ENCODE results near the gene SLC1A3. TPM values are rescaled to one million over a fixed set of nuclear protein-coding genes. Genes with fewer than 3 reads are reported as not detected.

Gene SLC1A3
- total and polyA plus RNA-seq, 2 donors (not counting 1 experiment from before 2014, with no cell fraction given), result 0.37 TPM; not detected in 1

DNA sequence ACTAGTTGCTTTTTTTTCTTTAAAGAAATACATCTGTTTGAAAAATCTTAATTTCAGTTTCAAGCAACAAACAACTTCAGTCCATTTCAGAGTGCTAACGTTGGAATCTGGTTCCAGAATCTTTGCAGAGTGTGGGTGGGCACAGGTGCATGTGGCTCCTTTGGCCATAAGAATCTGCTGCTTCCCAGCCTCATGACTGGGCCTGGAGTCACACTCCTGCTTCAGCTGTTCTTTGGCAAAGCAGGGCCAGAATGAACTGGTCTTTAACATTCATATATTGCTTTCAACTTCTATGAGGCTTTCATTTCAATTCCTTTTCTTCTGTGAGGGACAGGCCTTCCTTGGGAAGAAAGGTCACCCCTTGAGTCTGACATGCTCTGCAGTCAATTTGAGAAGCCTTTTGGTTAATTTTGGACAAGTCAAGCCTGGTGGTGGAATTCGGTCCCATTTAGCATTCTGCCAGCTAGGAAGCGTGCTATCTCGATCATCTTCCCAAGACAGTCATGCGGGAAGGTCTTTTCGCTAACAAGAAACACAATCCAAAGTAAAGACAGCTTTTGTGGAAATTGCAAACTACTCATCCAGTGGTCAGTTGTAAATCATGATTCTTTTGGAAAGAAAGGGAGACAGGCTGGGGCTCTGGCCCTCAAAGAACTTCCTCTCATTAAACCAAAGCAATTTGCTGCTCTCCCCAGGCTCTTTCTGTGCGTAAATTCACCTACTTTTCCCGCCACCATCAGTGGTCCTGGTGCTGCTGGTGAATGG, 55.2 kb downstream of the SLC1A3 start:
- WGBS (ENCODE audit: insufficient coverage), result 100% methylated on average over 1 of the region's 8 CpGs
- H3K4me2 ChIP-seq (replicated peaks; ENCODE audit: low read depth, low read length, poor library complexity, severe bottlenecking), result no peak overlapping the region
- intact Hi-C loops (cut with micrococcal nuclease), result no loop called here
- H3K4me3 Mint-ChIP-seq, result no peak overlapping the region
- DNase-seq (no peak), ATAC-seq (ENCODE audit: low read depth) (no peak)
- ChIA-PET CTCF (no interaction called here), POLR2A (no interaction called here)
- no peak overlapping the region for H2AFZ ChIP-seq (ENCODE audit: insufficient read depth, low read depth, low read length, poor library complexity, severe bottlenecking)
- H3K4me3 ChIP-seq (ENCODE audit: control extremely low read depth in 1 of 5, extremely low read depth in 1 of 5, insufficient read depth in 1 of 5, low read depth in 2 of 5, low read length in 4 of 5), result no peak overlapping the region
- H3K9ac ChIP-seq (ENCODE audit: low read length), result no peak overlapping the region
- H3K27ac ChIP-seq (ENCODE audit: low read length in 2 of 2), result no peak overlapping the region
- no peaks in the 10 kb centered on the region for H3K36me3 ChIP-seq (replicated peaks in 1 of 2; ENCODE audit: control extremely low read depth in 1 of 2, control insufficient read depth in 1 of 2, extremely low read depth in 1 of 2, insufficient read depth in 2 of 2, low read length in 1 of 2)
- H3K9me3 ChIP-seq (ENCODE audit: control extremely low read depth in 1 of 3, control insufficient read depth in 2 of 3, insufficient read depth in 1 of 3, low read length in 2 of 3), result no peaks in the 10 kb centered on the region
- no peaks in the 10 kb centered on the region for H3K4me1 ChIP-seq (ENCODE audit: control insufficient read depth in 2 of 2, insufficient read depth in 2 of 2, low read length in 2 of 2)
- no peaks in the 10 kb centered on the region for H3K79me2 ChIP-seq (ENCODE audit: control insufficient read depth, insufficient read depth, low read length)
- H3K9me3 Mint-ChIP-seq (ENCODE audit: insufficient read depth), result no peaks in the 10 kb centered on the region
- H4K20me1 ChIP-seq (ENCODE audit: control insufficient read depth, insufficient read depth, low read length, poor library complexity, severe bottlenecking), result no peaks in the 10 kb centered on the region
- no peak for TF ChIP-seq CTCF (IDR thresholded peaks at IDR 0.05)
- no peak for TF ChIP-seq EZH2 (IDR thresholded peaks at IDR 0.05; ENCODE audit: borderline replicate concordance, insufficient read depth, low read depth, low read length, poor library complexity, severe bottlenecking)
- peaks cover 0 to 4% (median 1%) of the 10 kb centered on the region in 4 experiments for H3K27me3 ChIP-seq (replicated peaks in 1 of 4; ENCODE audit: control extremely low read depth in 1 of 4, control insufficient read depth in 3 of 4, insufficient read depth in 4 of 4, low read length in 3 of 4)
- H3K27me3 Mint-ChIP-seq, result peaks cover 17% of the 10 kb centered on the region
- no peak overlapping the region for H3K27ac Mint-ChIP-seq
- no peaks in the 10 kb centered on the region for H3K4me1 Mint-ChIP-seq

- Histone ChIP-seq H3K27me3 (replicated peaks in 1 of 4; ENCODE audit: control extremely low read depth in 1 of 4, control insufficient read depth in 3 of 4, insufficient read depth in 4 of 4, low read length in 3 of 4) (peaks cover 0 to 4% (median 1%) of the 10 kb centered on the region in 4 experiments), H3K79me2 (ENCODE audit: control insufficient read depth, insufficient read depth, low read length) (no peaks in the 10 kb centered on the region), H3K9me3 (ENCODE audit: control extremely low read depth in 1 of 3, control insufficient read depth in 2 of 3, insufficient read depth in 1 of 3, low read length in 2 of 3) (no peaks in the 10 kb centered on the region), H3K27ac (ENCODE audit: low read length in 2 of 2) (no peak overlapping the region), H2AFZ (ENCODE audit: insufficient read depth, low read depth, low read length, poor library complexity, severe bottlenecking) (no peak overlapping the region), H4K20me1 (ENCODE audit: control insufficient read depth, insufficient read depth, low read length, poor library complexity, severe bottlenecking) (no peaks in the 10 kb centered on the region), H3K36me3 (replicated peaks in 1 of 2; ENCODE audit: control extremely low read depth in 1 of 2, control insufficient read depth in 1 of 2, extremely low read depth in 1 of 2, insufficient read depth in 2 of 2, low read length in 1 of 2) (no peaks in the 10 kb centered on the region), H3K4me1 (ENCODE audit: control insufficient read depth in 2 of 2, insufficient read depth in 2 of 2, low read length in 2 of 2) (no peaks in the 10 kb centered on the region), H3K4me2 (replicated peaks; ENCODE audit: low read depth, low read length, poor library complexity, severe bottlenecking) (no peak overlapping the region), H3K9ac (ENCODE audit: low read length) (no peak overlapping the region), H3K4me3 (ENCODE audit: control extremely low read depth in 1 of 5, extremely low read depth in 1 of 5, insufficient read depth in 1 of 5, low read depth in 2 of 5, low read length in 4 of 5) (no peak overlapping the region)
- TF ChIP-seq CTCF (IDR thresholded peaks at IDR 0.05), result no peak
- no peak for TF ChIP-seq EZH2 (IDR thresholded peaks at IDR 0.05; ENCODE audit: borderline replicate concordance, insufficient read depth, low read depth, low read length, poor library complexity, severe bottlenecking)
- ChIA-PET CTCF (no interaction called here), POLR2A (no interaction called here)
- Mint-ChIP-seq H3K9me3 (ENCODE audit: insufficient read depth) (no peaks in the 10 kb centered on the region), H3K4me1 (no peaks in the 10 kb centered on the region), H3K27ac (no peak overlapping the region), H3K4me3 (no peak overlapping the region), H3K27me3 (peaks cover 11% of the 10 kb centered on the region)
- no peak for DNase-seq
- no peak for ATAC-seq (ENCODE audit: low read depth)
- intact Hi-C loops (cut with micrococcal nuclease), result no loop called here
- WGBS (ENCODE audit: insufficient coverage), result 82% methylated on average over 17 of the region's 22 CpGs
These were observed 56.0 kb downstream of the SLC1A3 start for GRCh38 chr5:36662291-36662851.

All from B cell (primary cell).